AG08396 (cell line): ENCODE results near the gene SARS2.
"Not testable (repeated sequence)": the region's sequence is repeated elsewhere in the genome, so short reads cannot be mapped to it uniquely, and the experiment has no call there.

Experiments
- DNase-seq: peaks from one replicate; pipeline ENCODE4 v3.0.0; 2012; ENCODE audit warnings: low spot score, mixed read lengths

Gene SARS2

GRCh38 chr19:38890686-38891085, 39.9 kb downstream of the SARS2 start:
- no peak for DNase-seq

GRCh38 chr19:38889803-38890202, 40.8 kb downstream of the SARS2 start:
- DNase-seq = no peak

- DNase-seq = no peak
These were observed 41.7 kb downstream of the SARS2 start for GRCh38 chr19:38888876-38889275.

GRCh38 chr19:38884691-38885090, 45.9 kb downstream of the SARS2 start:
- not testable (repeated sequence) for DNase-seq

- DNase-seq = no peak
These were observed 47.3 kb downstream of the SARS2 start for GRCh38 chr19:38883286-38883685.

- no peak for DNase-seq
These were observed 49.5 kb downstream of the SARS2 start for GRCh38 chr19:38880882-38881609.

- DNase-seq = no peak
These were observed 50.3 kb downstream of the SARS2 start for GRCh38 chr19:38880076-38880881.

- no peak for DNase-seq
These were observed 51.2 kb downstream of the SARS2 start for GRCh38 chr19:38879400-38879751.

- DNase-seq = no peak
These were observed 51.8 kb downstream of the SARS2 start for GRCh38 chr19:38878575-38879399.

GRCh38 chr19:38877781-38878574, 52.6 kb downstream of the SARS2 start, which contains the start of gene RINL:
RINL (minus strand) TSS chr19:38878275; CDS start chr19:38876742, 1,533 bp downstream.
- no peak for DNase-seq

GRCh38 chr19:38875656-38876395, 54.7 kb downstream of the SARS2 start:
- DNase-seq = no peak

GRCh38 chr19:38873400-38873799, 57.2 kb downstream of the SARS2 start:
- not testable (repeated sequence) for DNase-seq

- DNase-seq = no peak
These were observed 60.0 kb downstream of the SARS2 start for GRCh38 chr19:38870612-38871011.

GRCh38 chr19:38869836-38870607, 60.5 kb downstream of the SARS2 start:
- peak; percentile 89 for DNase-seq

GRCh38 chr19:38869160-38869835, 61.3 kb downstream of the SARS2 start:
- no peak for DNase-seq

GRCh38 chr19:38868551-38868950, 62.0 kb downstream of the SARS2 start:
- no peak for DNase-seq

GRCh38 chr19:38867171-38867780, 63.3 kb downstream of the SARS2 start:
- DNase-seq = no peak
